MM.1S (cell line): ENCODE measurements around the gene VAPA.

Source experiments
- CTCF ChIP-seq: fragments of 300-600 bp; sonication (generic); IDR thresholded peaks from 2 replicates; pipeline ENCODE4 v1.5.1; 2016; ENCODE audit warnings: antibody characterized with exemption, low read length, mixed read lengths
- EZH2 ChIP-seq: fragments of 300-600 bp; sonication (generic); optimal IDR thresholded peaks from 2 replicates; pipeline ENCODE3; 2017; ENCODE audit warnings: low read depth, mild to moderate bottlenecking, antibody characterized with exemption, low read length, mixed read lengths

- TF ChIP-seq CTCF (no peak), EZH2 (no peak)
These were observed 17.3 kb downstream of the VAPA start for GRCh38 chr18:9931146-9931545.
